GM12865 (cell line): ENCODE measurements around the gene RNF19B.

Source experiments
- DNase-seq: peaks from one replicate; pipeline ENCODE4 v3.0.0; 2010; ENCODE audit warnings: low read depth
- H3K4me3 ChIP-seq: 2 replicates; pipeline ENCODE4 v1.5.1; 2011; ENCODE audit warnings: mild to moderate bottlenecking, low read depth, low read length, control low read depth
- TF ChIP-seq, protein P1 (sequence below): IDR thresholded peaks from 2 replicates; pipeline ENCODE4 v1.5.1; 2011; ENCODE audit warnings: low read length, control low read depth, low read depth, inconsistent platforms; ENCODE audit not compliant: insufficient read depth; ENCODE audit errors: missing control alignments

Gene RNF19B

GRCh38 chr1:32992489-32993323, 28.1 kb upstream of the RNF19B start:
- peak; percentile 97 for DNase-seq
- TF ChIP-seq, protein P1, sequence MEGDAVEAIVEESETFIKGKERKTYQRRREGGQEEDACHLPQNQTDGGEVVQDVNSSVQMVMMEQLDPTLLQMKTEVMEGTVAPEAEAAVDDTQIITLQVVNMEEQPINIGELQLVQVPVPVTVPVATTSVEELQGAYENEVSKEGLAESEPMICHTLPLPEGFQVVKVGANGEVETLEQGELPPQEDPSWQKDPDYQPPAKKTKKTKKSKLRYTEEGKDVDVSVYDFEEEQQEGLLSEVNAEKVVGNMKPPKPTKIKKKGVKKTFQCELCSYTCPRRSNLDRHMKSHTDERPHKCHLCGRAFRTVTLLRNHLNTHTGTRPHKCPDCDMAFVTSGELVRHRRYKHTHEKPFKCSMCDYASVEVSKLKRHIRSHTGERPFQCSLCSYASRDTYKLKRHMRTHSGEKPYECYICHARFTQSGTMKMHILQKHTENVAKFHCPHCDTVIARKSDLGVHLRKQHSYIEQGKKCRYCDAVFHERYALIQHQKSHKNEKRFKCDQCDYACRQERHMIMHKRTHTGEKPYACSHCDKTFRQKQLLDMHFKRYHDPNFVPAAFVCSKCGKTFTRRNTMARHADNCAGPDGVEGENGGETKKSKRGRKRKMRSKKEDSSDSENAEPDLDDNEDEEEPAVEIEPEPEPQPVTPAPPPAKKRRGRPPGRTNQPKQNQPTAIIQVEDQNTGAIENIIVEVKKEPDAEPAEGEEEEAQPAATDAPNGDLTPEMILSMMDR = no peak
- H3K4me3 ChIP-seq = peak overlapping the region; percentile 44

- peak; percentile 72 for DNase-seq
- TF ChIP-seq, protein P1 = no peak
- peak overlapping the region; percentile 36 for H3K4me3 ChIP-seq
Measured at GRCh38 chr1:32991819-32992488, 27.3 kb upstream of the RNF19B start.

- TF ChIP-seq, protein P1 = no peak
- no peak for DNase-seq
- peak overlapping the region; percentile 36 for H3K4me3 ChIP-seq
Measured at GRCh38 chr1:32991386-32991785, 26.8 kb upstream of the RNF19B start.

- TF ChIP-seq, protein P1 = no peak
- DNase-seq = no peak
- H3K4me3 ChIP-seq = no peak overlapping the region
Measured at GRCh38 chr1:32990887-32991286, 26.3 kb upstream of the RNF19B start.

DNA sequence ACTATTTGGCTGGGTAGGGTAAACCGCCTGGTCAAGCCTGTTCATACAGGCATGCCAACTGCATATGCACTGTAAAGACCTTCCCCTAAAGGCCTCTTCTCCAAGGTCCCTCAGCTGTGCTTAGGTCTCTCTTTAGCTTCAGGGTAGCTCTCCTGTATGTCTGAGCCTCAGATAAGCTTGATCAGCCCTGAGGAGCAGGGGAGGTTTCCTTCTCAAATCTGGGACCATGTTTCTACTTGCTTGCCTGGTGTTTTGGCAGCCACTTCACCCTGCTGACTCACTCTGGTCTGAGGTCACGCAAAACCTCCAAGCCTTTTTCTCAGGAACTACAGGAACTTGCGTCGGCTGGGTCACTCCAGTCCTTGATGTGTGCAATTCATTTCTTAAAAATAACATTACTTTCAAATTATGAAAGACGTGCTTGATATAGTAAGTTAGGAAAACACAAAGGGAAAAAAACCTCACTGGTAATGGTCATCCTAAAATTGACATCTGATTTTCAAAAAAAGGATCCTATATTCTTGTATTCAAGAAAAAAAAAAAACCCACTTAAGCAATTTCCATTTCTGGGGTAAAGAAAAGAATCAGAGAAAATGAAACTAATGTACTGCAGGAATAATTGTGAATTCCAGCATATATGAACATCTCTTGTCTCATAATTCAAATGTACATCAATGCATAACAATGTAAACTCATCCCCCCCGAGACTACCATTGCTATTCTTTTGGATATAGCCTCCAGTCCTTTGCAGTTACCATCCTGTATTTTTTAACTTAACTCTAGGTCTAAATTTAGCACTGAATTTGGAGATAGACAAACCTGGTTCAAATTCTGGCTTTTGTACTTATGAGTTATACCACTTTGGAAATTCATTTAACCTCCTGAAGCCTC, 24.8 kb upstream of the RNF19B start:
- TF ChIP-seq, protein P1 = no peak
- no peak overlapping the region for H3K4me3 ChIP-seq
- DNase-seq = peak; percentile 65

DNA sequence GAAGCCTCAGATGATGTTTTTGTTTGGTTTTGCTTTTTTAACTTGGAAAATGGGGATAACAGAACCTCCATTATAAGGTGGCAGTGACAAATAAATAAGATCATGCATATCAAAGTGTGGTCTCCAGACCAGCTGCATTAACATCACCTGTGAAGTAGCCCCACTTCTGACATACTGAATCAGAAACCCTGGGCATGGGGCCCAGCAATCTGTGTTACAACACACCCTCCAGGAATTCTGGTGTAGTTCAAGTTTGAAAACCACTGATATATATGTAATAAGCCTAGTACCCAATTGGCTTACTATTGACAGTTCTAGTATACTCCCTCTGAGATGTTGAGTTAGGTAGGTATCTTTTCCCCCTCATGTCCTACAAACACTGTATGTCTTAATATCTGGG, 24.1 kb upstream of the RNF19B start:
- TF ChIP-seq, protein P1 = no peak
- H3K4me3 ChIP-seq = no peak overlapping the region
- no peak for DNase-seq
